ENCODE data around the gene TEKT3. TPM values are rescaled to one million over a fixed set of nuclear protein-coding genes. Genes with fewer than 3 reads are reported as not detected.

Gene TEKT3
- total RNA-seq, 1 donor from 2014 or later = 2.8 TPM

GRCh38 chr17:15287538-15288267 lies 53.7 kb downstream of the TEKT3 start:
- Mint-ChIP-seq H3K4me3 (ENCODE audit: low read depth) (no peak overlapping the region), H3K27ac (no peak overlapping the region), H3K4me1 (ENCODE audit: low read depth) (peaks cover 6% of the 10 kb centered on the region), H3K36me3 (ENCODE audit: insufficient read depth) (no peaks in the 10 kb centered on the region), H3K9me3 (ENCODE audit: low read depth) (peaks cover 2% of the 10 kb centered on the region), H3K27me3 (peaks cover 5% of the 10 kb centered on the region)
- no peak for DNase-seq (ENCODE audit: low spot score, unreplicated experiment)
- TF ChIP-seq CTCF (IDR thresholded peaks at IDR 0.05; ENCODE audit: unreplicated experiment) = no peak

- Mint-ChIP-seq H3K4me1 (ENCODE audit: low read depth) (no peaks in the 10 kb centered on the region), H3K36me3 (ENCODE audit: insufficient read depth) (no peaks in the 10 kb centered on the region), H3K4me3 (ENCODE audit: low read depth) (no peak overlapping the region), H3K27ac (no peak overlapping the region), H3K27me3 (peaks cover 10% of the 10 kb centered on the region), H3K9me3 (ENCODE audit: low read depth) (no peaks in the 10 kb centered on the region)
- no peak for TF ChIP-seq CTCF (IDR thresholded peaks at IDR 0.05; ENCODE audit: unreplicated experiment)
- no peak for DNase-seq (ENCODE audit: low spot score, unreplicated experiment)
Observed at GRCh38 chr17:15285466-15285865, 55.9 kb downstream of the TEKT3 start.

GRCh38 chr17:15284537-15284936 lies 56.9 kb downstream of the TEKT3 start:
- no peak for DNase-seq (ENCODE audit: low spot score, unreplicated experiment)
- no peaks in the 10 kb centered on the region for H3K36me3 Mint-ChIP-seq (ENCODE audit: insufficient read depth)
- H3K4me3 Mint-ChIP-seq (ENCODE audit: low read depth) = no peak overlapping the region
- TF ChIP-seq CTCF (IDR thresholded peaks at IDR 0.05; ENCODE audit: unreplicated experiment) = no peak
- H3K4me1 Mint-ChIP-seq (ENCODE audit: low read depth) = no peaks in the 10 kb centered on the region
- no peaks in the 10 kb centered on the region for H3K9me3 Mint-ChIP-seq (ENCODE audit: low read depth)
- no peak overlapping the region for H3K27ac Mint-ChIP-seq
- peaks cover 10% of the 10 kb centered on the region for H3K27me3 Mint-ChIP-seq

- Mint-ChIP-seq H3K4me3 (ENCODE audit: low read depth) (no peak overlapping the region), H3K36me3 (ENCODE audit: insufficient read depth) (no peaks in the 10 kb centered on the region), H3K4me1 (ENCODE audit: low read depth) (no peaks in the 10 kb centered on the region), H3K27me3 (peaks cover 10% of the 10 kb centered on the region), H3K27ac (no peak overlapping the region), H3K9me3 (ENCODE audit: low read depth) (no peaks in the 10 kb centered on the region)
- TF ChIP-seq CTCF (IDR thresholded peaks at IDR 0.05; ENCODE audit: unreplicated experiment) = no peak
- DNase-seq (ENCODE audit: low spot score, unreplicated experiment) = no peak
Observed at GRCh38 chr17:15284107-15284506, 57.3 kb downstream of the TEKT3 start.

GRCh38 chr17:15281909-15282308 lies 59.5 kb downstream of the TEKT3 start:
- no peaks in the 10 kb centered on the region for H3K36me3 Mint-ChIP-seq (ENCODE audit: insufficient read depth)
- peaks cover 2% of the 10 kb centered on the region for H3K4me1 Mint-ChIP-seq (ENCODE audit: low read depth)
- no peak for TF ChIP-seq CTCF (IDR thresholded peaks at IDR 0.05; ENCODE audit: unreplicated experiment)
- H3K9me3 Mint-ChIP-seq (ENCODE audit: low read depth) = no peaks in the 10 kb centered on the region
- H3K27ac Mint-ChIP-seq = no peak overlapping the region
- H3K27me3 Mint-ChIP-seq = peaks cover 8% of the 10 kb centered on the region
- no peak overlapping the region for H3K4me3 Mint-ChIP-seq (ENCODE audit: low read depth)
- DNase-seq (ENCODE audit: low spot score, unreplicated experiment) = no peak
